Fibroblast of lung (primary cell): ENCODE measurements around the gene TXNRD2. TPM values are rescaled to one million over a fixed set of nuclear protein-coding genes. Genes with fewer than 3 reads are reported as not detected.

ENCODE experiments used
- DNase-seq, 2 donors: peaks; one replicate each; pipeline versions ENCODE4 v3.0.0 to v3.0.0-alpha.2; 2010; ENCODE audit warnings: low read depth in 2 of 2
- H2AFZ ChIP-seq: 2 replicates; pipeline ENCODE4 v1.5.1; 2012; ENCODE audit warnings: low read length, control low read depth, inconsistent platforms
- H3K27ac ChIP-seq: 2 replicates; pipeline ENCODE4 v1.5.1; 2011; ENCODE audit warnings: low read length, control low read depth; ENCODE audit not compliant: insufficient read depth
- H3K27me3 ChIP-seq: 2 replicates; pipeline ENCODE4 v1.5.1; 2011; ENCODE audit warnings: mild to moderate bottlenecking, low read length; ENCODE audit not compliant: control insufficient read depth, insufficient read depth
- H3K36me3 ChIP-seq: 2 replicates; pipeline ENCODE4 v1.5.1; 2011; ENCODE audit warnings: low read length; ENCODE audit not compliant: control insufficient read depth, insufficient read depth
- H3K4me1 ChIP-seq: 2 replicates; pipeline ENCODE4 v1.5.1; 2011; ENCODE audit warnings: low read length; ENCODE audit not compliant: control insufficient read depth, insufficient read depth; ENCODE audit errors: extremely low read depth
- H3K4me2 ChIP-seq: 2 replicates; pipeline ENCODE4 v1.5.1; 2011; ENCODE audit warnings: low read length, control low read depth; ENCODE audit not compliant: insufficient read depth; ENCODE audit errors: extremely low read depth
- H3K4me3 ChIP-seq, 4 experiments: fragments of 200-600 bp in 1 of 4; sonication (generic) in 1 of 4; replicated peaks in 1 of 4; 2 replicates each; pipeline ENCODE4 v1.5.1; 2011 to 2016; ENCODE audit warnings: low read length in 4 of 4, low read depth in 3 of 4, mild to moderate bottlenecking in 3 of 4, control low read depth in 2 of 4, inconsistent platforms in 1 of 4, mixed read lengths in 1 of 4; ENCODE audit not compliant: insufficient read depth in 1 of 4; ENCODE audit errors: control extremely low read depth in 1 of 4
- H3K79me2 ChIP-seq: 2 replicates; pipeline ENCODE4 v1.5.1; 2012; ENCODE audit warnings: mild to moderate bottlenecking, low read length, inconsistent platforms; ENCODE audit not compliant: control insufficient read depth, insufficient read depth
- H3K9ac ChIP-seq: 2 replicates; pipeline ENCODE4 v1.5.1; 2011; ENCODE audit warnings: mild to moderate bottlenecking, low read length, control low read depth; ENCODE audit not compliant: insufficient read depth
- H3K9me3 ChIP-seq: 2 replicates; pipeline ENCODE4 v1.5.1; 2012; ENCODE audit warnings: low read depth, low read length; ENCODE audit not compliant: control insufficient read depth, insufficient read depth
- H4K20me1 ChIP-seq: 2 replicates; pipeline ENCODE4 v1.5.1; 2011; ENCODE audit warnings: low read length; ENCODE audit not compliant: control insufficient read depth, insufficient read depth; ENCODE audit errors: extremely low read depth
- EZH2 ChIP-seq: IDR thresholded peaks from 2 replicates; pipeline ENCODE4 v1.5.1; 2012; ENCODE audit warnings: low read length, control low read depth, mild to moderate bottlenecking; ENCODE audit errors: missing control alignments
- polyA plus RNA-seq, 2 donors: library from polyadenylated mRNA; depleted of rRNA in 1 of 2; stranded (reverse) in 1 of 2; unstranded in 1 of 2; fragments of >200 nt; gene quantifications; 2 replicates each; pipeline ENCODE4 v1.2.1, GENCODE V29; 2011 to 2012; ENCODE audit warnings: missing spikeins in 1 of 2
- total RNA-seq: library from RNA; depleted of rRNA; stranded (reverse); fragments of >200 nt; gene quantifications from 2 replicates; pipeline ENCODE4 v1.2.1, GENCODE V29; 2014
- TF ChIP-seq, protein P1 (sequence below), 2 donors: IDR thresholded peaks in 1 of 2; conservative IDR thresholded peaks in 1 of 2; 1 replicate in 1 of 2; 2 replicates in 1 of 2; pipeline ENCODE4 v1.5.1; 2011 to 2012; ENCODE audit warnings: low read length in 2 of 2, control low read depth in 1 of 2, inconsistent platforms in 1 of 2, low read depth in 1 of 2, mild to moderate bottlenecking in 1 of 2

Gene TXNRD2
- total and polyA plus RNA-seq, 2 donors (not counting 1 experiment from before 2014, with no cell fraction given) = 13.2 to 30.7 TPM

- H2AFZ ChIP-seq = no peak overlapping the region
- no peak overlapping the region for H3K4me3 ChIP-seq
- no peaks in the 10 kb centered on the region for H3K27me3 ChIP-seq
- H4K20me1 ChIP-seq = no peaks in the 10 kb centered on the region
- TF ChIP-seq, protein P1, sequence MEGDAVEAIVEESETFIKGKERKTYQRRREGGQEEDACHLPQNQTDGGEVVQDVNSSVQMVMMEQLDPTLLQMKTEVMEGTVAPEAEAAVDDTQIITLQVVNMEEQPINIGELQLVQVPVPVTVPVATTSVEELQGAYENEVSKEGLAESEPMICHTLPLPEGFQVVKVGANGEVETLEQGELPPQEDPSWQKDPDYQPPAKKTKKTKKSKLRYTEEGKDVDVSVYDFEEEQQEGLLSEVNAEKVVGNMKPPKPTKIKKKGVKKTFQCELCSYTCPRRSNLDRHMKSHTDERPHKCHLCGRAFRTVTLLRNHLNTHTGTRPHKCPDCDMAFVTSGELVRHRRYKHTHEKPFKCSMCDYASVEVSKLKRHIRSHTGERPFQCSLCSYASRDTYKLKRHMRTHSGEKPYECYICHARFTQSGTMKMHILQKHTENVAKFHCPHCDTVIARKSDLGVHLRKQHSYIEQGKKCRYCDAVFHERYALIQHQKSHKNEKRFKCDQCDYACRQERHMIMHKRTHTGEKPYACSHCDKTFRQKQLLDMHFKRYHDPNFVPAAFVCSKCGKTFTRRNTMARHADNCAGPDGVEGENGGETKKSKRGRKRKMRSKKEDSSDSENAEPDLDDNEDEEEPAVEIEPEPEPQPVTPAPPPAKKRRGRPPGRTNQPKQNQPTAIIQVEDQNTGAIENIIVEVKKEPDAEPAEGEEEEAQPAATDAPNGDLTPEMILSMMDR (conservative IDR thresholded peaks at IDR 0.05 in 1 of 2, IDR thresholded peaks at IDR 0.05 in 1 of 2; ENCODE audit: low read depth in 1 of 2, low read length in 2 of 2) = no peak
- no peak for TF ChIP-seq EZH2
- no peaks in the 10 kb centered on the region for H3K79me2 ChIP-seq
- H3K9ac ChIP-seq = no peak overlapping the region
- peaks cover 26% of the 10 kb centered on the region for H3K36me3 ChIP-seq
- no peak overlapping the region for H3K4me2 ChIP-seq
- H3K9me3 ChIP-seq = no peaks in the 10 kb centered on the region
- DNase-seq = no peak
- no peaks in the 10 kb centered on the region for H3K4me1 ChIP-seq
- no peak overlapping the region for H3K27ac ChIP-seq
These were observed 26.3 kb upstream of the TXNRD2 start for GRCh38 chr22:19967850-19968449.

DNA sequence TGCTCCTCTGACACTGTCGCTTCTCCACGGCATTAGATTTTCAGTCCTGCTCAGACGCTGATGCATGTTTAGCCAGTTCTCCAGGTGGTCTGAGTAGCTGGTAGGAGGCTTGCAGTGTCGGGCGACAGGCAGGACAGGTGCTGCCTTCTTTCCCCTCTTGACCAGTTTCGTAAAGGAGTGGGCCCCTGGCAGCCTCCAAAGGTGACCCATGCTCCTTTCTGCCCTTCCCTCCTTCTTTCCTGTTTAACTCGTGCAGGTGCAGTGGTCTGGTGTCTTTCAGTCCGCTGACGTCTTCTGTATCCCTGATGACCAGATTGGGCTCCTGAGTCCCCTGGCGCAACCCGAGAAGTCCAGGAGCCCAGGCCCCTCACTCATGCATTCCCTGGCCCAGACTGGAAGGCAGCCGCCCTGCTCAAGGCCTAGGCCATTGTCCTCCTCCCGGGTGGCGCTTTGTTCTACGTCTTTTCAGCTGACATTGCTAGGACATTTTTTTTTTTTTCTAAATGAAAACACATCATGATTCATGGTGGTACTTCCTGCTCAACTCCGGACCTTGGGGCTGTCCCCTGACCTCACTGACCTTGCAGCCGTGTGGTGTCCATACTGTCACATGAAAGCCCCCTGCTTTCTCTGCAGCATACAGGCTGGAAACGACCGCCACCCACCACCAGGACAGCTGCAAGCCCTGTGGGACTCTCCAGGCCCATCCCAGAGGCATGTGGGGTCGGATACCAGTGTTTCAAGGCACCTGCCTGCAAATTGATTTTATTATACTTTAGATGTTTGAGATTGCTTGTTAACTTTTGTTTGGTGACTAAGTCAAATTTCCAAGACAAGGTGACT, 25.5 kb upstream of the TXNRD2 start:
- Histone ChIP-seq H3K4me3 (no peak overlapping the region), H3K9me3 (no peaks in the 10 kb centered on the region), H3K9ac (no peak overlapping the region), H3K27me3 (no peaks in the 10 kb centered on the region), H3K36me3 (peaks cover 30% of the 10 kb centered on the region), H3K27ac (no peak overlapping the region), H4K20me1 (no peaks in the 10 kb centered on the region), H3K4me2 (no peak overlapping the region), H3K79me2 (no peaks in the 10 kb centered on the region), H2AFZ (no peak overlapping the region), H3K4me1 (no peaks in the 10 kb centered on the region)
- no peak for DNase-seq
- no peak for TF ChIP-seq EZH2
- TF ChIP-seq, protein P1 (conservative IDR thresholded peaks at IDR 0.05 in 1 of 2, IDR thresholded peaks at IDR 0.05 in 1 of 2; ENCODE audit: low read depth in 1 of 2, low read length in 2 of 2) = no peak

DNA sequence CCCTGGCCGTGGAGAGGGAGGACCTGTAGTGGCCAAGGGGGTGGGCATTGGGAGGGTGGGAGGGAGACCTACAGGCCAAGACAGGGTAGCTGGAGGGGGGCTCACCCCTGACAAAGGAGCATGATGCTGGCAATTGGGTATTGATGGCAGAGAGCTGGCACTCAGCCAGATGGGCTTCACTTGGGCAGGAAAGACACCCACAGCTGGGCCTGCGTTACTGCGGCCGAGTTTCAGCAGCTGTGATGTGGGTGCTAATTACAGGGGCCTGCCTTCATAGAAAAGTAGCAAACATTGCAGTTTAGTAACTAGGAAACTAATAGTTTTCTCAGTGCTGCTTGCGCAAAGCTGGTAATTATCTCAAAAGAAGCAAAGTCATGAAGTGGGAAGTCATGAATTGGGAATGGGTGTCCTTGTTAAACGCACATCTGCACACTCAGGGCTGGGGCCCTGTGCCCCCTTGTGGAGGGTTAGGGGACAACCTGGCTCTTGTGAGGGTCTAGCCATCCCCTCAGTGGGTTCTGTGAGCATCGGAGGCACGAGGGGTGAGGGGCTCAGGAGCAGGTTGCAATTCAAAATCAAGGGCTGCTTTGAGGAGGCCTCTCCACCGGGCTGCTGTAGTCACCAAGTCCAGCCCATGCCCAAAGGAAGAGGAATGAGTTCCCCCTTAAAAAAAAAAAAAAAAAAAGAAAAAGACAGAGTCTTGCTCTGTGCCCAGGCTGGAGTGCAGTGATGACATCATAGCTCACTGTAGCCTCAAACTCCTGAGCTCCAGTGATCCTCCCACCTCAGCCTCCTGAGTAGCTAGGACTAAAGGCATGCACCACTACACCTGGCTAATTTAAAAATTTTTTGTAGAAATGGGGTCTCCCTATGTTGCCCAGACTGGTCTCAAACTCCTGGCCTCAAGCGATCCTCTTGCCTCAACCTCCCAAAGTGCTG, 24.4 kb upstream of the TXNRD2 start:
- no peak overlapping the region for H3K4me3 ChIP-seq
- no peak for DNase-seq
- no peak overlapping the region for H2AFZ ChIP-seq
- H3K4me2 ChIP-seq = no peak overlapping the region
- H3K9ac ChIP-seq = no peak overlapping the region
- TF ChIP-seq EZH2 = no peak
- TF ChIP-seq, protein P1 (conservative IDR thresholded peaks at IDR 0.05 in 1 of 2, IDR thresholded peaks at IDR 0.05 in 1 of 2; ENCODE audit: low read depth in 1 of 2, low read length in 2 of 2) = peak; percentile 28 to 48
- H3K9me3 ChIP-seq = no peaks in the 10 kb centered on the region
- H3K27ac ChIP-seq = no peak overlapping the region
- no peaks in the 10 kb centered on the region for H3K79me2 ChIP-seq
- no peaks in the 10 kb centered on the region for H3K4me1 ChIP-seq
- peaks cover 25% of the 10 kb centered on the region for H3K36me3 ChIP-seq
- H3K27me3 ChIP-seq = no peaks in the 10 kb centered on the region
- H4K20me1 ChIP-seq = no peaks in the 10 kb centered on the region
